Neural progenitor cell (in vitro differentiated cells): ENCODE results near the gene PNPLA7.

Source experiments
- CTCF ChIP-seq: fragments of 200-600 bp; sonication (generic); IDR thresholded peaks from 2 replicates; pipeline ENCODE4 v1.5.1; 2017; ENCODE audit warnings: antibody characterized with exemption, mild to moderate bottlenecking
- EZH2phosphoT487 ChIP-seq: fragments of 200-600 bp; sonication (generic); IDR thresholded peaks from 2 replicates; pipeline ENCODE4 v1.6.1; 2017; ENCODE audit warnings: antibody characterized with exemption

DNA sequence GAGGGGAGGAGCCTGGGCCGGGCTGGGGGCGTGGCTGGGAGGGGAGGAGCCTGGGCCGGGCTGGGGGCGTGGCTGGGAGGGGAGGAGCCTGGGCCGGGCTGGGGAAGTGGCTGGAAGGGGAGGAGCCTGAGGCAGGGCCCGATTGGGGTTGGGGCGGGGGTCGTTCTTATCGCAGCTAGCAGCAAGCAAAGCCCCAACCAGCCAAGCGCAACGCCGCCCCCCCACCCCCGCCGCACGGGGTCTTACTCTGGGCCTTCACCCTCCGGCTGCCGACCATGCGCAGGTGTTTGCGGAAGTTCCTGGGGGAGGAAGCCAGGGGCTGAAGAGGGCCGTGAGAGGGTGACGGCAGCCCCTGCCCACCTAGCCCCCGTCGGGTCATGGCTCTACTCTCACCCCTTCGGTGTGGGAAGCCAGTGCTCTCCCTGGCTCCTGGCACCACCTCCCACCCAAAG, 96.0 kb downstream of the PNPLA7 start:
- TF ChIP-seq CTCF = no peak
- no peak for TF ChIP-seq EZH2phosphoT487
